ENCODE results near the gene SF1.

- TF ChIP-seq POLR2A (IDR thresholded peaks at IDR 0.05) (no peak), CTCF (IDR thresholded peaks at IDR 0.05) (no peak)
These were observed 11.2 kb upstream of the SF1 start for GRCh38 chr11:64789331-64790204.

Data from adrenal gland (tissue), 5 donors.